Panc1 (cell line): ENCODE data around the gene FAM227B. TPM values are rescaled to one million over a fixed set of nuclear protein-coding genes. Genes with fewer than 3 reads are reported as not detected.
"Not testable (repeated sequence)": the region's sequence is repeated elsewhere in the genome, so short reads cannot be mapped to it uniquely, and the experiment has no call there.

Source experiments
- ATAC-seq: fragments of 200-7000 bp; cut with Tn5 transposase; 2 replicates; pipeline ENCODE4 v1.9.1; 2020; ENCODE audit warnings: mild to moderate bottlenecking, moderate library complexity
- BruUV-seq: library from RNA; stranded (reverse); fragments of 400-500 nt; replicated peaks from 2 replicates; lab custom pipeline; 2021; lab: Mats Ljungman, UMichigan
- CTCF ChIA-PET: fragments of 300-600 bp; sonication (Branson Sonifier 250); formaldehyde crosslinking; loops from one replicate; lab custom pipeline; 2022; ENCODE audit warnings: antibody characterized with exemption; lab: Charles Lee
- POLR2A ChIA-PET: fragments of 300-600 bp; sonication (Branson Sonifier 250); formaldehyde crosslinking; loops from one replicate; lab custom pipeline; 2022; ENCODE audit warnings: antibody characterized with exemption; lab: Charles Lee
- DNase-seq: peaks from one replicate; pipeline ENCODE4 v3.0.0-alpha.2; 2010; ENCODE audit warnings: low read depth, low spot score
- H3K27ac ChIP-seq: 2 replicates; pipeline ENCODE4 v1.5.1; 2011; ENCODE audit warnings: mild to moderate bottlenecking, low read length, inconsistent platforms
- H3K27me3 ChIP-seq: fragments of 200-500 bp; sonication (Bioruptor generic); 2 replicates; pipeline ENCODE4 v1.6.0; 2014; ENCODE audit warnings: low read length, inconsistent platforms; ENCODE audit not compliant: control insufficient read depth, insufficient read depth
- H3K36me3 ChIP-seq: fragments of 200-500 bp; sonication (Bioruptor generic); 2 replicates; pipeline ENCODE4 v1.5.1; 2014; ENCODE audit warnings: inconsistent platforms, mild to moderate bottlenecking, low read length, moderate library complexity; ENCODE audit not compliant: control insufficient read depth, insufficient read depth
- H3K4me1 ChIP-seq: 2 replicates; pipeline ENCODE4 v1.5.1; 2011; ENCODE audit warnings: inconsistent platforms, mild to moderate bottlenecking, low read length, moderate library complexity; ENCODE audit not compliant: control insufficient read depth, insufficient read depth
- H3K4me3 ChIP-seq, 2 experiments: 2 replicates each; pipeline ENCODE4 v1.5.1; 2011 to 2012; ENCODE audit warnings: low read depth in 2 of 2, low read length in 2 of 2, mild to moderate bottlenecking in 2 of 2, inconsistent platforms in 1 of 2, moderate library complexity in 1 of 2
- H3K9me3 ChIP-seq: fragments of 200-500 bp; sonication (Bioruptor generic); 2 replicates; pipeline ENCODE4 v1.5.1; 2014; ENCODE audit warnings: low read depth, mild to moderate bottlenecking, inconsistent platforms, low read length, moderate library complexity; ENCODE audit not compliant: control insufficient read depth, insufficient read depth
- CTCF ChIP-seq: fragments of 450-650 bp; IDR thresholded peaks from 2 replicates; pipeline ENCODE4 v1.5.1; 2017; ENCODE audit warnings: mild to moderate bottlenecking
- POLR2AphosphoS5 ChIP-seq: IDR thresholded peaks from 2 replicates; pipeline ENCODE4 v1.6.1; 2012; ENCODE audit warnings: mild to moderate bottlenecking, low read depth, low read length, moderate library complexity
- REST ChIP-seq, 2 experiments: IDR thresholded peaks; 2 replicates each; pipeline ENCODE4 v1.6.1; 2011 to 2012; ENCODE audit warnings: low read depth in 2 of 2, control low read depth in 1 of 2, low read length in 1 of 2, mild to moderate bottlenecking in 1 of 2, moderate library complexity in 1 of 2; ENCODE audit not compliant: insufficient read depth in 1 of 2
- SIN3A ChIP-seq: IDR thresholded peaks from 2 replicates; pipeline ENCODE4 v1.6.1; 2012; ENCODE audit warnings: low read depth, mild to moderate bottlenecking, low read length, moderate library complexity, borderline replicate concordance; ENCODE audit not compliant: insufficient read depth
- TCF7L2 ChIP-seq: IDR thresholded peaks from 2 replicates; pipeline ENCODE4 v1.6.1; 2011; ENCODE audit warnings: mild to moderate bottlenecking, low read depth, low read length, inconsistent platforms
- in situ Hi-C: cut with HindIII; loops from 2 replicates; pipeline ENCODE4 v1.10.0; 2016; ENCODE audit warnings: low sequenced_read_pairs, low pct_unique_long_range_greater_than_20kb
- intact Hi-C: fragments of 100-400 bp; cut with micrococcal nuclease; formaldehyde crosslinking; loops from one replicate; pipeline ENCODE4 v1.10.0; 2022; ENCODE audit not compliant: unreplicated experiment
- total RNA-seq: library from RNA; stranded (reverse); gene quantifications from one replicate; pipeline ENCODE4 v1.2.1, GENCODE V29; 2021; ENCODE audit not compliant: unreplicated experiment

FAM227B gene
- total RNA-seq, 1 experiment from 2014 or later: 1.2 TPM

- CTCF ChIA-PET: no interaction called here
- in situ Hi-C loops: no loop called here
These were observed 1.4 kb downstream of the FAM227B start for GRCh38 chr15:49619226-49619625.

GRCh38 chr15:49612240-49612639, 8.4 kb downstream of the FAM227B start:
- H3K4me1 ChIP-seq, POLR2A ChIA-PET, H3K27me3 ChIP-seq, in situ Hi-C loops, ATAC-seq, H3K36me3 ChIP-seq, intact Hi-C loops, CTCF ChIA-PET, DNase-seq, H3K4me3 ChIP-seq, BruUV-seq, H3K27ac ChIP-seq: not testable (repeated sequence)
- H3K9me3 ChIP-seq: peaks cover 12% of the 10 kb centered on the region; the same call in 1 of the 2 replicates

More at GRCh38 chr15:49619226-49619625, 1.4 kb downstream of the FAM227B start:
- no peaks in the 10 kb centered on the region for H3K27me3 ChIP-seq
- no TSS peak for BruUV-seq
- H3K4me1 ChIP-seq: peaks cover 10% of the 10 kb centered on the region
- no peak for ATAC-seq
- no peak overlapping the region for H3K4me3 ChIP-seq
- intact Hi-C loops: no loop called here
- no peak for DNase-seq
- POLR2A ChIA-PET: no interaction called here
- H3K9me3 ChIP-seq: peaks cover 6% of the 10 kb centered on the region; the same call in 1 of the 2 replicates
- no peak for TF ChIP-seq CTCF
- TF ChIP-seq TCF7L2: no peak
- TF ChIP-seq SIN3A: no peak
- no peak for TF ChIP-seq REST (IDR thresholded peaks at IDR 0.05; ENCODE audit: insufficient read depth in 1 of 2, low read depth in 2 of 2, low read length in 1 of 2)
- no peak for TF ChIP-seq POLR2AphosphoS5
- peaks cover 4% of the 10 kb centered on the region; the same call in 1 of the 2 replicates for H3K36me3 ChIP-seq
- peak overlapping the region; percentile 96; the same call in 1 of the 2 replicates for H3K27ac ChIP-seq

GRCh38 chr15:49610157-49610918, 10.3 kb downstream of the FAM227B start:
- Histone ChIP-seq H3K36me3 (no peaks in the 10 kb centered on the region), H3K4me1 (no peaks in the 10 kb centered on the region), H3K9me3 (peaks cover 12% of the 10 kb centered on the region; the same call in 1 of the 2 replicates), H3K27me3 (no peaks in the 10 kb centered on the region), H3K27ac (no peak overlapping the region), H3K4me3 (no peak overlapping the region)
- in situ Hi-C loops (no loop called here), intact Hi-C loops (no loop called here)
- no TSS peak for BruUV-seq
- TF ChIP-seq SIN3A: no peak
- TF ChIP-seq TCF7L2: no peak
- no peak for TF ChIP-seq REST (IDR thresholded peaks at IDR 0.05; ENCODE audit: insufficient read depth in 1 of 2, low read depth in 2 of 2, low read length in 1 of 2)
- no peak for TF ChIP-seq POLR2AphosphoS5
- no peak for TF ChIP-seq CTCF
- DNase-seq (no peak), ATAC-seq (no peak)
- POLR2A ChIA-PET: no interaction called here
- CTCF ChIA-PET: no interaction called here
